Erythroblast (primary cell): ENCODE data around the gene ATF3.

Experiments used
- GATA1 ChIP-seq: IDR thresholded peaks from 2 replicates; pipeline ENCODE4 v1.6.1; 2011; ENCODE audit warnings: low read depth, mild to moderate bottlenecking, control low read depth, low read length, moderate library complexity
- POLR2A ChIP-seq: IDR thresholded peaks from 2 replicates; pipeline ENCODE4 v1.6.1; 2011; ENCODE audit warnings: mild to moderate bottlenecking, low read length

- TF ChIP-seq POLR2A (no peak), GATA1 (no peak)
These were observed 14.7 kb upstream of the ATF3 start for GRCh38 chr1:212593821-212594251.
